HG03575 (cell line): Measurements from ENCODE around the gene WWOX.
"Not testable (repeated sequence)": the region's sequence is repeated elsewhere in the genome, so short reads cannot be mapped to it uniquely, and the experiment has no call there.

ENCODE experiments used
- ATAC-seq: cut with Tn5 transposase; IDR thresholded peaks from one replicate; pipeline ENCODE4 v1.9.1; 2021; ENCODE audit not compliant: unreplicated experiment, insufficient number of reproducible peaks, low FRiP score; ENCODE audit errors: extremely low read depth

Gene WWOX

GRCh38 chr16:78689028-78689427 lies 589.6 kb downstream of the WWOX start:
- no peak for ATAC-seq

DNA sequence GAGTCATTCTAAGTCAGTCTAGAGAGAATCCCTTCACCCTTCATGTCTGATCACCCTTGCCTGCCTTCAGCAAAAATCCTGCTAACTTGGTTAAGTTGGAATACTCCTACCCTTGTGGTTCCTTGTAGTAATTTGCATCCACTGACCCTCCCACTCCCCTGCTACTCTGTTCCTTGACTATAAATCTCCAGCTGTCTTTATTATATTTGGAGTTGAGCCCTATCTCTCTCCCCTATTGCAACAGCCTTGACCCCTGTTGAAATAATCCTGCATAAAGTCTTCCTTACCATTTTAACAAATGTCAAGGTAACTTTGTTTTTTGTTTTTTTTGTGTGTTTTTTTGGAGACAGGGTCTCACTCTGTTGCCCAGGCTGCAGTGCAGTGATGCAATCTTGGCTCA lies 590.1 kb downstream of the WWOX start:
- ATAC-seq: no peak

DNA sequence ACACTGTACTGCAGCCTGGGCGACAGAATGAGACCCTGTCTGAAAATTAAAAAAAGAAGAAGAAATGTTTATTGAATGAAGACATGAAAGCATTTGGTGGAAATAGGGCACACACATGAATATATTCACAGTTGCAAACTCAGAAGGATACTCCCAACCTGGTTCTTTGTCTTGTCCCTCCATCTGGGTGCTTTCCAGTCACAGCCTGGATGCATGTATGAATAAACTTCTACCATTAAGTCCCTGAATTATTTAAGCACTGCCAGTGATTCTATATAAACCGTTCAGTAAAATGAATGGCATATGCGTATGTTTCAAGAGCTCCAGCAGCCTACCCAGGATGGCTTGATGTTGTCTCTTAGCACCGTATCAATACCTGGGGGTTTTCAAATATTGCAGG lies 591.1 kb downstream of the WWOX start:
- ATAC-seq: no peak

DNA sequence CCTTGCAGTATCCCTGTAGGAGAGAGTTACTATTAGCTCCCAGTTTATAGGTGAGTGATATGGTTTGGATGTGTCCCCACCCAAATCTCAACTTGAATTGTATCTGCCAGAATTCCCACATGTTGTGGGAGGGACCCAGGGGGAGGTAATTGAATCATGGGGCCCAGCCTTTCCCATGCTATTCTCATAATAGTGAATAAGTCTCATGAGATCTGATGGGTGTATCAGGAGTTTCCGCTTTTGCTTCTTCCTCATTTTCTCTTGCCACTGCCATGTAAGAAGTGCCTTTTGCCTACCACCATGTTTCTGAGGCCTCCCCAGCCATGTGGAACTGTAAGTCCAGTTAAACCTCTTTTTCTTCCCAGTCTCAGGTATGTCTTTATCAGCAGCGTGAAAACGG lies 592.3 kb downstream of the WWOX start:
- ATAC-seq: not testable (repeated sequence)

DNA sequence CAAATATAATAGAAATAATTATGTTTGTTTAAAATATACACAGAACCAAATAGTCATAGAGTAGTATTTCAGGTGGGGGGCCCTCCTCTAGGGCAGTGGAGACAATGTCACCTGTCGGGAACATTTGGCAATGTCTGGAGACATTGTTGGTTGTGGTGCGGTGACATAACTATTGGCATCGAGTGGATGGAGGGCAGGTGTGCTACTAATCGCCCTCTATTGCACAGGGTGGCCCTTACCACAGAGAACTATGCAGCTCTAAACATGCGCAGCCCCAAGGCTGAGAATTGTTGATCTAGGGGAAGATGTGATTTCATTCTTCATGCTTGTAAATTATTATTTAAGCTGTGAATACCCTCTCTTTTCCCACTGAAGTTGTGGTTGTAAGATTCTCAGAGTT lies 594.0 kb downstream of the WWOX start:
- no peak for ATAC-seq

- no peak for ATAC-seq
These were observed 595.0 kb downstream of the WWOX start for GRCh38 chr16:78694414-78694813.

DNA sequence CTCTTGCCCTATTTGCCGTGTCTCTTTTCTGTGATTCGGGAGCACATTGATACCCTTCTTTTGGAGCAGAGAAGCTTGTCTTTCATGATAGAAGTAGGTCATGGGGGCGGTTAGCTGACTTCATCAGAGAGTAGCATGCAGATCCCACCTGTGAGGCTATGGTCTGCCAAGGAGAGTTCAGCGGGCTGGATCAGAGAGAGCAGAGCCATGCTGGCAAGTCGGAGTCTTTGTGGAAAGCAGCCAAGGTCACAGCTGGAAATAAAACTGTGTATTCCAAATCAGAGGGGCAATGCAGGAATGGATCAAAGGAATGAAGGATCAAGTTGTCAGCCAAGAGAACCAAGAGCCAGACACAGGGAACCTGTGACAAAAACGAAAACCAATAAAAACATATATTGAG lies 595.9 kb downstream of the WWOX start:
- ATAC-seq: no peak

- no peak for ATAC-seq
These were observed 597.3 kb downstream of the WWOX start for GRCh38 chr16:78696797-78697196.

GRCh38 chr16:78697426-78697825 lies 598.0 kb downstream of the WWOX start:
- no peak for ATAC-seq

DNA sequence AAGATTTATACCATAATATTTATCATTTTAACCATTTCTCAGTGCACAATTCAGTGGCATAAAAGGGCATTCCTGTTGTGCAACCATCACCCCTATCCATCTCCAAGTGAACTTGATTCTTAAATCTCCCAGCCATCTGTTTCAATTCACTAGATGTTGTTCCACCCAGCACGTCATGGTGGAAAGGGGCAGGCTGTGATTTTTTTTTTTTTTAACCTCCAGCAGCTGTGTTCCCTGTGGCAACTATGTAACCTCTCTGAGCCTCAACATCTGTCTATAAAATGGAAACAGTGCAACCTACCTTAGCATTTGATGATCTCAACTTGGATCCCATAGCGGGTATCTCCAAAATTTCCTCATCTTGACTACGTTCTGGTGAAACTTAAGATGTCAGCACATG lies 604.5 kb downstream of the WWOX start:
- no peak for ATAC-seq

GRCh38 chr16:78704416-78704815 lies 605.0 kb downstream of the WWOX start:
- no peak for ATAC-seq

GRCh38 chr16:78705694-78706093 lies 606.2 kb downstream of the WWOX start:
- no peak for ATAC-seq

DNA sequence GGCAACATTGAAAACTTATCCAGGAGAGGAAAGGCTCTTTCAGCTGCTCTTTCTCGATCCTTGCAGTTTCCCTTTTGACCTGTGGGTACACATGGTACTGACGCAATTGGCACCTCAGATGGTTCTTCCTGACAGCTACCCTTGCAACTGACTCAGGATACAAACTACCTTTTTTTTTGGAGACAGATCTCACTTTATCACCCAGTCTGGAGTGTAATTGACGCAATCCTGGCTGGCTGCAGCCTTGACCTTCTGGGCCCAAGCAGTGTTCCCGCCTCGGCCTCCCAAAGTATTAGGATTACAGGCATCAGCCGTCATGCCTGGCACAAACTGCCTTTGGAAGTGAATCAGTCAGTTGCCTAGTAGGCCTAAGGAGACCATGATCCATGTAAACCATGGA lies 607.2 kb downstream of the WWOX start:
- no peak for ATAC-seq

DNA sequence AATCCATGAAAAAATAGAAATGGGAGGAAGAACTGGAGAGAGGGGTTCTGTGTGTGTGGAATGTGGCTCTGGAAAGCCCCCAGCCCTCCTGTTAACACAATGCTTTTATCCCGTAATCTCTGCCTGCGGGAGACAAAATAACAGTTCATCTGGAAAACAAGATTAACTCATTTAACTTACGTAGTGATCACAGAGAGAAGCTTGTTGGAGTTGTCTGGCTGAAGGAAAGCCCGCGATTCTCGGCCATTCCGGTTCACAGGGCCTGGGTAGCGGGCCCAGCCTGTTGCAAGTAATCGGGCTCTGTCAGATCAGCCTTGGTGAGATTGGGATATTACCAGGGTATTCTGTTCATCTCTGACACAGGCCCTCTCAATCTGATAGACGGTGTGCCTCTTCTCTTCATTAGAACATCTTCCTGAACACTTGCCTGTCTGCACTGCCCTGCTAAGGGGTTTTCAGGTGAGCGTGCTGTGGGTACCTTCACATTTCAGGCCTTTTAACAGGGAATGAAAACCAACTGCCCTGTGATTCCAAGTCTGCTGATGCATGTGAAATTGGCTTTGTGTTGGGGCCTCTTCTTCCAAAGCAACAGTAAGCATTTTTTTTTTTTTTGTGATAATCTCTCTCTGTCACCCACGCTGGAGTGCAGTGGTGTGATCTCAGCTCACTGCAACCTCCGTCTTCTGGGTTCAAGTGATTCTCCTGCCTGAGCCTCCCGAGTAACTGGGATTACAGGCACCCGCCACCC lies 609.9 kb downstream of the WWOX start:
- no peak for ATAC-seq

DNA sequence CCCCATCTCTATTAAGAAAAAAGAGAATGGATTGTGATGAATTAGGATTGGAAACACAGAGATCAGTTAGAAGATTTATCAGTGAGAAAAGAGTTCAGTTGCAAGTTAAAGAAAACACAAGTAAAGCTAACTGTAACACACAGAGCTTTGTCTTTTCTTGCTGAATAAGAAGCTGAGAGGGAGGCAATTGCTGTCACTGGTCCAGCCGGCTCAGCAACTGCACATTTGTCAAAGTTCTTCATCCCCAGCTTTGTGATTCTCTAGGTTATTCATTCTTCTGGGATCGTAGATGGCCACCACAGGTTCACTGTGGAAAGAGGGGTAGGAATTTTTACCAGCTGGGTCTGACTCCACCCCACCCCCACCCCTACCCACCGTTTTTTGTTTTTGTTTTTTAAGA lies 615.7 kb downstream of the WWOX start:
- ATAC-seq: no peak

GRCh38 chr16:78715673-78716072 lies 616.2 kb downstream of the WWOX start:
- no peak for ATAC-seq

GRCh38 chr16:78718141-78718540 lies 618.7 kb downstream of the WWOX start:
- no peak for ATAC-seq

DNA sequence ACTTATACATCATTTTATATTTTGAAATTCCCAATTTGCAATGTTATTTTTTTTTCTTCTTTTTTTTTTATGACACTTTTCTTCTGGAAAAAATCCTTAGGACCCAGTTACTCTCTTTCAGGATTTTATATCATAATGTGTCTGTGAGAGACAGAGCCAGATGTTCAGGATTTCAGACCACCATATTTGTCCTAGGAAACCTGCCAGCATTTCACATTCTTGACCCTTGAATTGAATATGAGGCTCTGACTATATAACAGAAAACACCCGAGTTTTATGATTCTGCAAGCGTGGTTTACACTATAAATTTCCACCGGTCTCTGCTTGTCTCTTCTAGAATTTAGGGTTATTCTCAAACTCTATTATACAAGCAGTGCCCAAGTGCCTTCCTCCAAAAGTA lies 621.0 kb downstream of the WWOX start:
- ATAC-seq: no peak

DNA sequence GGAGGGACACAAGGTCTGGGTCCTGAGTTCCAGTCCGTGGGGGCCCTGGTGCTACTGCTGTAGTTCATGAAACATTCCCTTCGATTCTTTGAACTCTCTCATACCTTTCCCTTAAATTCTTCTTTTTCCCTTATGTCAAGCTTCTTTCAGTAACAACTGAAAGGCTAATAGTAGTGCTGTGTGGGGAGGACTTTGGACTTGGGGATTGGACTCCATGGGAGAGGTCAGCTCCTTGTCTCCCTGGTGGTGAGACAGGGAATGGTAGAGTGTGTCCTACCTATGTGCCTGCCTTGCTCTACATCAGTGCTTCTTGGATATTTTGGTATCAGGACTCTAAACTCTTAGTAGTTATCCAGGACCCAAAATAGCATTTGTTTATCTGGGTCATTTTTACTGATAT lies 628.1 kb downstream of the WWOX start:
- no peak for ATAC-seq

- ATAC-seq: no peak
These were observed 630.2 kb downstream of the WWOX start for GRCh38 chr16:78729687-78730086.

GRCh38 chr16:78731785-78732184 lies 632.3 kb downstream of the WWOX start:
- no peak for ATAC-seq
